ENCODE data around the gene SLC15A5. TPM values are rescaled to one million over a fixed set of nuclear protein-coding genes. Genes with fewer than 3 reads are reported as not detected.

Gene SLC15A5
- total and polyA plus RNA-seq, 2 of the 8 experiments (the other 6 are each of a cell fraction or from before 2014, with no cell fraction given) = not detected

DNA sequence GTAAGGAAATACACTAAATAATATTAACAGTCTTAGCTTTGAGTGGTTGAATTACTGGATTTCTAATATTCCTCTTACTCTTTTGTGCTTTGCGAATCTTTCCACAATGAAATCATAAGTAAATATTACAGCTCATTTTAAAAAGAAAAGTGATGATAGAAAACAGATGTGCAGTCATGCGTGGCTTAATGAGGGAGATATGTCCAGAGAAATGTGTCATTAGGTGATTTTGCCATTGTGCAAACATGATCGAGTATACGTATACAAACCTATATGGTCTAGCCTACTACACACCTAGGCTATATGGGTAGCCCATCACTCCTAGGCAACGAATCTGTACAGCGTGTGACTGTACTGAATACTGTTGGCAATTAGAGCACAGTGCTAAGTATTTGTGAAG is 59.3 kb downstream of the SLC15A5 start:
- no peaks in the 10 kb centered on the region for H3K36me3 ChIP-seq (ENCODE audit: control insufficient read depth in 2 of 4, insufficient read depth in 4 of 4, low read length in 3 of 4)
- H3K23me2 ChIP-seq (ENCODE audit: low read depth, low read length) = no peaks in the 10 kb centered on the region
- no peak overlapping the region for H3K23ac ChIP-seq (ENCODE audit: insufficient read length)
- 81% methylated on average over 6 of the region's 6 CpGs; no CpG with 5 or more reads in 1 of the 2 experiments for whole genome bisulfite sequencing, 2 experiments (ENCODE audit: extremely low coverage in 1 of 2, insufficient coverage in 1 of 2, insufficient read length in 1 of 2, insufficient replicate concordance in 2 of 2, low coverage in 1 of 2, low lambda C conversion rate in 2 of 2, missing lambda C conversion rate in 1 of 2)
- H2BK20ac ChIP-seq (ENCODE audit: low read length) = no peak overlapping the region
- no peak overlapping the region for H2AK5ac ChIP-seq (ENCODE audit: low read depth, low read length)
- H2AFZ ChIP-seq (ENCODE audit: low read length) = no peak overlapping the region
- no peak overlapping the region for H2BK120ac ChIP-seq (replicated peaks; ENCODE audit: low read depth, low read length)
- CTCF ChIA-PET (ENCODE audit: partially characterized antibody) = no interaction called here
- H3K79me1 ChIP-seq (ENCODE audit: low read depth, low read length) = no peaks in the 10 kb centered on the region
- H3K27me3 ChIP-seq (replicated peaks in 1 of 4; ENCODE audit: control insufficient read depth in 3 of 4, extremely low read depth in 1 of 4, insufficient read depth in 3 of 4, low read length in 3 of 4) = peaks cover 0 to 1% (median 0%) of the 10 kb centered on the region in 4 experiments; a peak in 1 of 7 replicates
- H2BK15ac ChIP-seq (ENCODE audit: low read length) = no peak overlapping the region
- H4K8ac ChIP-seq (ENCODE audit: extremely low read depth, insufficient read depth, low read length) = no peak overlapping the region
- no peaks in the 10 kb centered on the region for H4K20me1 ChIP-seq (replicated peaks in 1 of 2; ENCODE audit: control insufficient read depth in 1 of 2, insufficient read depth in 2 of 2, low read length in 2 of 2)
- H3K4me1 ChIP-seq (replicated peaks in 1 of 4; ENCODE audit: control insufficient read depth in 3 of 4, insufficient read depth in 4 of 4, low read length in 3 of 4) = no peaks in the 10 kb centered on the region
- H2BK5ac ChIP-seq (ENCODE audit: low read depth, low read length) = no peak overlapping the region
- no peak overlapping the region for H3K4me3 ChIP-seq (ENCODE audit: extremely low read depth in 1 of 4, insufficient read depth in 2 of 4, low read depth in 3 of 4, low read length in 4 of 4)
- H3K56ac ChIP-seq (replicated peaks; ENCODE audit: insufficient read length, low read depth, low read length) = no peak overlapping the region
- no peak overlapping the region for H3K9ac ChIP-seq (replicated peaks in 1 of 4; ENCODE audit: extremely low read depth in 1 of 4, low read depth in 3 of 4, low read length in 3 of 4)
- DNase-seq (ENCODE audit: low read depth in 1 of 2, low spot score in 2 of 2) (no peak), FAIRE-seq (no peak)
- H3K9me3 ChIP-seq (ENCODE audit: insufficient read depth in 2 of 2, low read depth in 1 of 2, low read length in 1 of 2) = no peaks in the 10 kb centered on the region; a peak in 1 of 4 replicates
- H3K18ac ChIP-seq (ENCODE audit: extremely low read depth, low read length) = no peak overlapping the region
- POLR2A ChIA-PET (ENCODE audit: partially characterized antibody) = no interaction called here
- H3K14ac ChIP-seq (ENCODE audit: insufficient read length) = no peak overlapping the region
- no peak overlapping the region for H3K4ac ChIP-seq (replicated peaks; ENCODE audit: insufficient read length, low read depth, low read length)
- no peak overlapping the region for H4K5ac ChIP-seq (ENCODE audit: insufficient read length, low read depth, low read length)
- TF ChIP-seq CREB1 (IDR thresholded peaks at IDR 0.05) (no peak), CEBPB (IDR thresholded peaks at IDR 0.05; ENCODE audit: low read depth, low read length) (no peak), NANOG (IDR thresholded peaks at IDR 0.05; ENCODE audit: insufficient read depth, low read depth, low read length, poor library complexity, severe bottlenecking) (no peak), CTBP2 (IDR thresholded peaks at IDR 0.05; ENCODE audit: borderline replicate concordance, insufficient read depth, insufficient read length, low read length) (no peak), SP4 (IDR thresholded peaks at IDR 0.05; ENCODE audit: low read length) (no peak), FOSL1 (IDR thresholded peaks at IDR 0.05; ENCODE audit: insufficient read depth, low read depth, low read length) (no peak), TEAD4 (IDR thresholded peaks at IDR 0.05; ENCODE audit: low read depth, low read length) (no peak), KDM4A (IDR thresholded peaks at IDR 0.05; ENCODE audit: low read depth, low read length, severe bottlenecking) (no peak), NRF1 (IDR thresholded peaks at IDR 0.05; ENCODE audit: low read depth, low read length) (no peak), GTF2F1 (IDR thresholded peaks at IDR 0.05; ENCODE audit: borderline replicate concordance, low read depth, low read length) (no peak)
- TF ChIP-seq, protein P1, sequence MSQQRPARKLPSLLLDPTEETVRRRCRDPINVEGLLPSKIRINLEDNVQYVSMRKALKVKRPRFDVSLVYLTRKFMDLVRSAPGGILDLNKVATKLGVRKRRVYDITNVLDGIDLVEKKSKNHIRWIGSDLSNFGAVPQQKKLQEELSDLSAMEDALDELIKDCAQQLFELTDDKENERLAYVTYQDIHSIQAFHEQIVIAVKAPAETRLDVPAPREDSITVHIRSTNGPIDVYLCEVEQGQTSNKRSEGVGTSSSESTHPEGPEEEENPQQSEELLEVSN (IDR thresholded peaks at IDR 0.05) = no peak
- no peak overlapping the region for H3K4me2 ChIP-seq (ENCODE audit: insufficient read depth in 1 of 2, low read depth in 2 of 2, low read length in 2 of 2)
- no peak overlapping the region for H2BK12ac ChIP-seq (ENCODE audit: low read depth, low read length)
- no peaks in the 10 kb centered on the region for H3K79me2 ChIP-seq (ENCODE audit: control insufficient read depth in 1 of 2, insufficient read depth in 2 of 2, low read length in 2 of 2)
- H4K91ac ChIP-seq (replicated peaks; ENCODE audit: insufficient read length, low read length) = no peak overlapping the region
- no peak overlapping the region for H3K27ac ChIP-seq (ENCODE audit: low read depth, low read length)

All from H1 (cell line).